Hepatocyte (in vitro differentiated cells): Measurements from ENCODE around the gene SBNO2.

Experiments
- EZH2 ChIP-seq: fragments of 200-600 bp; sonication (generic); IDR thresholded peaks from 2 replicates; pipeline ENCODE4 v1.6.1; 2016; ENCODE audit warnings: antibody characterized with exemption, mild to moderate bottlenecking, borderline replicate concordance
- EZH2phosphoT487 ChIP-seq: fragments of 200-600 bp; sonication (generic); IDR thresholded peaks from one replicate; pipeline ENCODE4 v1.6.1; 2018; ENCODE audit warnings: antibody characterized with exemption, mild to moderate bottlenecking, low read depth, moderate library complexity; ENCODE audit not compliant: unreplicated experiment, severe bottlenecking
- TF ChIP-seq, protein P1 (sequence below): fragments of 200-600 bp; sonication (generic); IDR thresholded peaks from 2 replicates; pipeline ENCODE4 v1.5.1; 2016; ENCODE audit warnings: antibody characterized with exemption, mild to moderate bottlenecking; ENCODE audit not compliant: poor library complexity

GRCh38 chr19:1073063-1073955 is 100.8 kb downstream of the SBNO2 start:
- TF ChIP-seq, protein P1, sequence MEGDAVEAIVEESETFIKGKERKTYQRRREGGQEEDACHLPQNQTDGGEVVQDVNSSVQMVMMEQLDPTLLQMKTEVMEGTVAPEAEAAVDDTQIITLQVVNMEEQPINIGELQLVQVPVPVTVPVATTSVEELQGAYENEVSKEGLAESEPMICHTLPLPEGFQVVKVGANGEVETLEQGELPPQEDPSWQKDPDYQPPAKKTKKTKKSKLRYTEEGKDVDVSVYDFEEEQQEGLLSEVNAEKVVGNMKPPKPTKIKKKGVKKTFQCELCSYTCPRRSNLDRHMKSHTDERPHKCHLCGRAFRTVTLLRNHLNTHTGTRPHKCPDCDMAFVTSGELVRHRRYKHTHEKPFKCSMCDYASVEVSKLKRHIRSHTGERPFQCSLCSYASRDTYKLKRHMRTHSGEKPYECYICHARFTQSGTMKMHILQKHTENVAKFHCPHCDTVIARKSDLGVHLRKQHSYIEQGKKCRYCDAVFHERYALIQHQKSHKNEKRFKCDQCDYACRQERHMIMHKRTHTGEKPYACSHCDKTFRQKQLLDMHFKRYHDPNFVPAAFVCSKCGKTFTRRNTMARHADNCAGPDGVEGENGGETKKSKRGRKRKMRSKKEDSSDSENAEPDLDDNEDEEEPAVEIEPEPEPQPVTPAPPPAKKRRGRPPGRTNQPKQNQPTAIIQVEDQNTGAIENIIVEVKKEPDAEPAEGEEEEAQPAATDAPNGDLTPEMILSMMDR: no peak
- TF ChIP-seq EZH2: no peak
- no peak for TF ChIP-seq EZH2phosphoT487
